Activated T-helper 1 cell treated with anti-CD3 and anti-CD28 coated beads, Interleukin-12 subunit alpha, Interleukin-12 subunit beta, Interleukin-2, Interleukin-4 antibody, amounts not matched to agents 30 ng/mL and 10 ng/mL and 1 ng/mL, durations not matched to agents 14 hours and 24 hours and 36 hours (primary cell): ENCODE results near the gene FBN1. TPM values are rescaled to one million over a fixed set of nuclear protein-coding genes. Genes with fewer than 3 reads are reported as not detected.

Source experiments
- DNase-seq: peaks from one replicate; pipeline ENCODE4 v3.0.0; 2021; ENCODE audit warnings: low spot score
- H3K27ac Mint-ChIP-seq: one replicate; pipeline ENCODE4 v1.8.0; 2021; ENCODE audit warnings: mild to moderate bottlenecking, mixed read lengths
- H3K27me3 Mint-ChIP-seq: one replicate; pipeline ENCODE4 v1.8.0; 2022; ENCODE audit warnings: mild to moderate bottlenecking, moderate library complexity, mixed read lengths; ENCODE audit not compliant: insufficient read depth
- H3K36me3 Mint-ChIP-seq: one replicate; pipeline ENCODE4 v1.8.0; 2021; ENCODE audit warnings: low read depth, mixed read lengths
- H3K4me1 Mint-ChIP-seq: one replicate; pipeline ENCODE4 v1.8.0; 2021; ENCODE audit warnings: low read depth, mixed read lengths
- H3K4me3 Mint-ChIP-seq: one replicate; pipeline ENCODE4 v1.8.0; 2021; ENCODE audit warnings: mild to moderate bottlenecking, moderate library complexity, mixed read lengths
- H3K9me3 Mint-ChIP-seq: one replicate; pipeline ENCODE4 v1.8.0; 2021; ENCODE audit warnings: mixed read lengths
- intact Hi-C: fragments of 100-400 bp; cut with micrococcal nuclease; formaldehyde crosslinking; loops from one replicate; pipeline ENCODE4 v1.15.1; 2024
- total RNA-seq: library from RNA; stranded (reverse); gene quantifications from 2 replicates; pipeline ENCODE4 v1.2.3, GENCODE V29; 2022

Gene FBN1
- total RNA-seq, 1 donor from 2014 or later: 0.47 TPM

DNA sequence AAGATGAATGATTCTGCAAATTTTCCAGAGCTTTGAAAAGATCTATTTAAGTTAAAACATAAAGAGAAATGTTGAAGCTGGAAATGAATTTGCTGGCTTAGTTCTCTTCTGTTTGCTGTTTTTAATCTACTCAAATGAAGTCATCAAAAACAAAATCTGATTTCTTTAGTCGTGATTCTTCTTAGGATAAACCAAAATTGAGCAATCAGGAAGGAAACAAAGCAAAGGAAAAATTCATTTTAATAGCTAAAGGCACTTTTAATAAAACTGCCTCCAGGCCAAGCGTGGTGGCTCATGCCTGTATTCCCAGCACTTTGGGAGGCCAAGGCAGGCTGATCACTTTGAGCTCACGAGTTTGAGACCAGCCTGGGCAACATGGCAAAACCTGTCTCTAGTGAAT, 223.1 kb downstream of the FBN1 start:
- Mint-ChIP-seq H3K27ac (no peak overlapping the region), H3K36me3 (no peaks in the 10 kb centered on the region), H3K4me3 (no peak overlapping the region), H3K27me3 (no peaks in the 10 kb centered on the region), H3K9me3 (no peaks in the 10 kb centered on the region), H3K4me1 (no peaks in the 10 kb centered on the region)
- no peak for DNase-seq
- intact Hi-C loops: no loop called here

- Mint-ChIP-seq H3K36me3 (no peaks in the 10 kb centered on the region), H3K27me3 (peaks cover 4% of the 10 kb centered on the region), H3K27ac (no peak overlapping the region), H3K4me3 (no peak overlapping the region), H3K4me1 (no peaks in the 10 kb centered on the region), H3K9me3 (no peaks in the 10 kb centered on the region)
- no peak for DNase-seq
- intact Hi-C loops: no loop called here
Observed at GRCh38 chr15:48421362-48421761, 224.1 kb downstream of the FBN1 start.

GRCh38 chr15:48419896-48420295, 225.6 kb downstream of the FBN1 start:
- Mint-ChIP-seq H3K36me3 (no peaks in the 10 kb centered on the region), H3K9me3 (no peaks in the 10 kb centered on the region), H3K27me3 (peaks cover 4% of the 10 kb centered on the region), H3K27ac (no peak overlapping the region), H3K4me3 (no peak overlapping the region), H3K4me1 (no peaks in the 10 kb centered on the region)
- intact Hi-C loops: no loop called here
- no peak for DNase-seq

GRCh38 chr15:48418343-48418742, 227.2 kb downstream of the FBN1 start:
- H3K27ac Mint-ChIP-seq: no peak overlapping the region
- no peaks in the 10 kb centered on the region for H3K36me3 Mint-ChIP-seq
- H3K9me3 Mint-ChIP-seq: no peaks in the 10 kb centered on the region
- peaks cover 4% of the 10 kb centered on the region for H3K27me3 Mint-ChIP-seq
- no peaks in the 10 kb centered on the region for H3K4me1 Mint-ChIP-seq
- DNase-seq: no peak
- intact Hi-C loops: no loop called here
- H3K4me3 Mint-ChIP-seq: no peak overlapping the region

GRCh38 chr15:48416301-48416700, 229.2 kb downstream of the FBN1 start:
- DNase-seq: no peak
- intact Hi-C loops: no loop called here
- H3K27ac Mint-ChIP-seq: no peak overlapping the region
- H3K9me3 Mint-ChIP-seq: no peaks in the 10 kb centered on the region
- no peaks in the 10 kb centered on the region for H3K4me1 Mint-ChIP-seq
- no peaks in the 10 kb centered on the region for H3K36me3 Mint-ChIP-seq
- no peak overlapping the region for H3K4me3 Mint-ChIP-seq
- peaks cover 4% of the 10 kb centered on the region for H3K27me3 Mint-ChIP-seq

GRCh38 chr15:48415036-48415886, 230.2 kb downstream of the FBN1 start:
- Mint-ChIP-seq H3K36me3 (no peaks in the 10 kb centered on the region), H3K27ac (no peak overlapping the region), H3K4me3 (no peak overlapping the region), H3K9me3 (no peaks in the 10 kb centered on the region), H3K4me1 (no peaks in the 10 kb centered on the region), H3K27me3 (peaks cover 4% of the 10 kb centered on the region)
- intact Hi-C loops: no loop called here
- no peak for DNase-seq

DNA sequence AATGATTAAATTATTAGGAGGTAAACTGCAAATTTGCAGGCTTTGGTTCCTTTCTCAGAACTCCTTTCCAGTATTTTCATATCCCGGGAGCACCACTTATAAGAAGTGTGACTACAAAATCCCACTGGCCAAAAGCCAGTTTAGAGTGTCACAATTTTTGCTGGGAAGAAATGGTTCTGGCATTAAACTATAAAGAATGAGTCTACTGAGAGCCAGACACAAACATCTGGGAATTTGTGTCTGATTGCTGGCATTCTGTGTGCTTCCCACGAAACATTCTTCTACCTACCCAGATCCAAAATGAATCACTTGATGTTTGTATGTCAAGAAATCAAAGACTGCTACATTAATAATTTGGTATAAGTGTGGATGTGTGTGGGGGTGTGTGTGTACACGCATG, 231.5 kb downstream of the FBN1 start:
- H3K4me3 Mint-ChIP-seq: no peak overlapping the region
- DNase-seq: no peak
- H3K9me3 Mint-ChIP-seq: no peaks in the 10 kb centered on the region
- peaks cover 4% of the 10 kb centered on the region for H3K27me3 Mint-ChIP-seq
- no peak overlapping the region for H3K27ac Mint-ChIP-seq
- H3K36me3 Mint-ChIP-seq: no peaks in the 10 kb centered on the region
- no peaks in the 10 kb centered on the region for H3K4me1 Mint-ChIP-seq
- intact Hi-C loops: no loop called here

DNA sequence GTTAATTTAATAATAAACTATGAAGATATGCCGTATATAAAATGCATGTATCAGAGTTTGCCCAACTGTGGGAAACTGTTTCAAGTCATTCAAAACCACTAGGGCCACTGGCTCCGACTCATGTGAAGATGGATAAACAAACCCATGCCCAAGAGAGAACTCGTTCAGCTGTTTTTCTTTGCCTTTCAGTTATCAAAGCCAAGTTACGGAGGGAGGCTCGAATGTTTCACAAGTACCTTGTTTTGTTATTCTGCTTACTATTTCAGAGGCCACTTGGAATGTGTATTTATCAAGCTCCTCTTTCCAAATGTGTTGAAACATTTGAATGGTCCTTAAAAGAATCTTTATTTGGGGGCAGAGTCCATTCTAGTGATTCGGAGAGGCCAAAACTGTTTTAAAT, 232.2 kb downstream of the FBN1 start:
- DNase-seq: no peak

GRCh38 chr15:48411971-48412591, 233.4 kb downstream of the FBN1 start:
- Mint-ChIP-seq H3K36me3 (no peaks in the 10 kb centered on the region), H3K4me3 (no peak overlapping the region), H3K4me1 (no peaks in the 10 kb centered on the region), H3K27ac (no peak overlapping the region), H3K9me3 (no peaks in the 10 kb centered on the region), H3K27me3 (peaks cover 3% of the 10 kb centered on the region)
- DNase-seq: no peak
- intact Hi-C loops: no loop called here

More for the DNA sequence above, 232.2 kb downstream of the FBN1 start:
- Mint-ChIP-seq H3K27ac (no peak overlapping the region), H3K27me3 (peaks cover 4% of the 10 kb centered on the region), H3K4me1 (no peaks in the 10 kb centered on the region), H3K9me3 (no peaks in the 10 kb centered on the region), H3K36me3 (no peaks in the 10 kb centered on the region), H3K4me3 (no peak overlapping the region)
- intact Hi-C loops: no loop called here

DNA sequence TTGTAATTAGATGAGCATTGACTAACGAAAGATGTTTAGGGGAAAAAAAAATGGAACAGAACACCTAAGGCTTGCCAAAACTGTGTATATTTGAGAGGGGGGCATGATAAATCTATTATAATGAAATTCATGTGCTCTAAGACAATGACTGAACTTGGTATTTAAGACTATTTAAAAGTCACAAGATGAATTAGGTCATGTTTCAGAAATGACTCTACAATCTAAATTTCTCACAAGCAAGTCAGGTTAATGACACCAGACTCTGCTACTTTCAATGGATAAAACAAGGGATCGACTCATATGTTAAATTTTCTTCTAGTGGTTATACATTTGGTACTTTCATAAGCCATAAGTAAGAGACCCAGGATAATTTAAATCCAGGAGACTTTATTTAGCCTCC, 235.9 kb downstream of the FBN1 start:
- intact Hi-C loops: no loop called here
- no peaks in the 10 kb centered on the region for H3K4me1 Mint-ChIP-seq

GRCh38 chr15:48408327-48408726, 237.2 kb downstream of the FBN1 start:
- H3K4me1 Mint-ChIP-seq: no peaks in the 10 kb centered on the region
- intact Hi-C loops: no loop called here
- no peak for DNase-seq
- H3K27ac Mint-ChIP-seq: no peak overlapping the region
- no peaks in the 10 kb centered on the region for H3K27me3 Mint-ChIP-seq
- no peak overlapping the region for H3K4me3 Mint-ChIP-seq
- H3K36me3 Mint-ChIP-seq: no peaks in the 10 kb centered on the region
- H3K9me3 Mint-ChIP-seq: no peaks in the 10 kb centered on the region

More for the DNA sequence above, 235.9 kb downstream of the FBN1 start:
- DNase-seq: no peak
- Mint-ChIP-seq H3K27me3 (no peaks in the 10 kb centered on the region), H3K4me3 (no peak overlapping the region), H3K36me3 (no peaks in the 10 kb centered on the region), H3K27ac (no peak overlapping the region), H3K9me3 (no peaks in the 10 kb centered on the region)

DNA sequence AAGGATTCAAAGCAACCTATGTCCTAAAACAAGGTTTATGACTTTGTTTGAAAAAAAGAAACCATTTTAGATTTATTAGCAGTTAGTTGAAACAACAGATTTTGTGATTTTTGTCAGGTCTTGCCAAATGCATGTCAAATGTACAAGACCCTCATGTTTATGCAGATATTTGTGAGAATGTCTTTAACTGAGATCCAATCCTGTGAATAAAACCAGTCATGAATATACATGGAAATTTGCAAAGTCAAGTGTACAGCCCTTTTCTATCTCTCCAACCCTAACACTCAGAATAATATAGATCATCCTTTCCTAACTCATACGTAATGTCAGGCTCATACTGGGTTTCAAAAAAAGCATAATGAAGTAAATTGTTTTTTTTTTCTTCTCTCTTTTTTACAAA, 237.9 kb downstream of the FBN1 start:
- intact Hi-C loops: no loop called here
- H3K27me3 Mint-ChIP-seq: no peaks in the 10 kb centered on the region
- no peak overlapping the region for H3K4me3 Mint-ChIP-seq
- no peaks in the 10 kb centered on the region for H3K36me3 Mint-ChIP-seq
- H3K9me3 Mint-ChIP-seq: no peaks in the 10 kb centered on the region
- H3K4me1 Mint-ChIP-seq: no peaks in the 10 kb centered on the region
- DNase-seq: no peak
- no peak overlapping the region for H3K27ac Mint-ChIP-seq

DNA sequence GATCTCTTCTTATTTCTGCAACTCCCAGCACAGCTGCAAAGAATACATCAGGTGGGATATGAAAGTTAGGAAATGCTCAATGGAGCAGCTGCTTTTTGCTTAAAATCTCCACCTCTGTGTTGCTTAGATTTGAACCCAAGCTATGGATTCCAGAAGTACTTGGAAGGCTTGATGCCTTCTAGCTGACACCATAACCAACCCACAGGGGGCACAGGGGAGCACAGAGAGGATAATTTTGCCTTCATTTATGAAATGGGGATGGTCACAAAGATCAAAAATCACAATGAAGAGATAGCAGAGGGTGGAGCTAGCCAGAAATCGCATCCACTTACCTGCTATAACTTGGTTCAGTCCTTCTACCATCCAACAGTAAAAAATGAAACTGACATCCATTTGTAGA, 238.6 kb downstream of the FBN1 start:
- no peaks in the 10 kb centered on the region for H3K27me3 Mint-ChIP-seq
- intact Hi-C loops: no loop called here
- H3K9me3 Mint-ChIP-seq: no peaks in the 10 kb centered on the region
- no peaks in the 10 kb centered on the region for H3K36me3 Mint-ChIP-seq
- H3K4me1 Mint-ChIP-seq: no peaks in the 10 kb centered on the region
- DNase-seq: no peak
- H3K27ac Mint-ChIP-seq: no peak overlapping the region
- no peak overlapping the region for H3K4me3 Mint-ChIP-seq
